GM12872 (cell line): ENCODE data around the gene KCNK18.
A peak's percentile ranks its signal among the peaks of the same experiment; 100 is the strongest.

Experiments used
- CTCF ChIP-seq: IDR thresholded peaks from 3 replicates; pipeline ENCODE4 v1.5.1; 2011; ENCODE audit warnings: low read depth, mild to moderate bottlenecking, low read length, moderate library complexity; ENCODE audit not compliant: insufficient read depth

Gene KCNK18

DNA sequence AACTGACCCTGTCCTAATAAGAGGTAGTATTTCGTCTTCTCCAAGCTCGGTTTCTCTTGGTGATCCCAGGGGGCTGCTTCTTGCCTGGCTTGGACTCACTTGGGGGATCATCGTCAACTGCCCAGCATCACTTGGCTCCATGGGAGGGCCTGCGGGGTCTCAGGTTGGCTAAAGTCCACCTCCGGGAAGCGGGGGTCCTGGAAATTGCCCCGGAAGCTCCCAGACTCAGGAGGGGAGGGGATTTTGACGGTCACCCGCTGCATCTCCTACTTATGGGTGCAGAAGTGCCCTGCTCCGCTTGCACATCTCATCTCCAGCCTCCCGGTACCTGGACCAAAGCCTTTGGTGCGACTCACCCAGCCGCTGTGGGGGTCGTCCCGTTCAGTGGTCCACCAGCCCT lies 18.7 kb downstream of the KCNK18 start:
- no peak for TF ChIP-seq CTCF

DNA sequence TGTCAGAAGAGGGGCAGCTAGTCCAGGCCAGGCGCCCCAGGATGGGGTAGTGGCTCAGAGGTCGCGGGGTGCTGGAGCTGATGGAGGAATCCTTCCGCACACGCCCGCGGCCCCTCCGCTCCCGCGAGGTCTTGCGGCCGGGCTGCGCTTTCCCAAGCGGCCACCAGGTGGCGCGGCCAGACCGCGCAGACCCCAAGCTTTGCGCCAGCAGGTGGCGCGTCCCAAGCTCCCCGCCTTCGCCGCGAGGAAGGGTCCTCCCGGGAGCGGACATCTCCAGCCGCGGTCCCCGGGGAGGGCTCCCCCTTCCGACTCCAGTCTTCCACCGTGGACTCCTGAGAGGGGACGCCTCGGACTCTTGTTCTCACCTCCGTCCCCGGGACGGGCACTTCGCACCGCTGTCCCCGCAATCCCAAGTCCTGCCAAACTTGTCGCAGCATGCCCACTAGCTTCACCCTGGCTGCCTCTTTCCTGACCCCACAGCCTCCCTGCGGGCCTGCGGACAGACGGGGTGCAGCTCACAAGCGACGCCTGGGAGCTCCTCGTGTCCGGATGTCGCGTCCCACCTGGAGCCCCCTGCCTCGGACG lies 19.4 kb downstream of the KCNK18 start:
- peak; percentile 100 for TF ChIP-seq CTCF

DNA sequence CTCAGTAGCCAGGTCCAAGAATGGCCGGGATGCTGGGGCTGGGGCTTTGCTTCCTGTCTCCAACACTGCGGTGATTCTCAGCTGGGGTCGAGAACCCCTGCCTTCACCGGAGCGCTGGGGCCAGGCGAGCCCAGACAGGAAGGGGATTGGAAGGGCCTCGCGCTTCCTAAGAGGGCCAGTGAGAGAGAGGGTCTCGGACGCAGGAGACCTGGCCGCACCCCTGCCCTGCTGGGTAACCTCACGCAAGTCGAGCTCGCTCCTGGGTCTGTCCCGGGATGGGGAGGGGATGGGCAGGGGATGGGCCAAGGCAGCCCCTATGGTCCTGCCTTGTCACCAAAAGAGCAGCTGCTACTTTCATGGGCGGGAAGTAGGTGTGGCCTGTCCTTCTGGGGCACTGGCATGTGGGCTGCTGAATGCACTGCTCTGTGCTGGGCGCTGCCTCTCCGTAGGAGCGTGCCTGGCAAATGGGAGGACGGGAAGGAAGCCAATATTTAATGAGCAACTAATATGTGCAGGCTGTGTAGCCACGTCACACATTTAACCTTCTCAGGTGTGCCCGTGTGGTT lies 20.0 kb downstream of the KCNK18 start:
- TF ChIP-seq CTCF, result no peak

- TF ChIP-seq CTCF, result no peak
These were observed 21.4 kb downstream of the KCNK18 start for GRCh38 chr10:117218654-117219053.

DNA sequence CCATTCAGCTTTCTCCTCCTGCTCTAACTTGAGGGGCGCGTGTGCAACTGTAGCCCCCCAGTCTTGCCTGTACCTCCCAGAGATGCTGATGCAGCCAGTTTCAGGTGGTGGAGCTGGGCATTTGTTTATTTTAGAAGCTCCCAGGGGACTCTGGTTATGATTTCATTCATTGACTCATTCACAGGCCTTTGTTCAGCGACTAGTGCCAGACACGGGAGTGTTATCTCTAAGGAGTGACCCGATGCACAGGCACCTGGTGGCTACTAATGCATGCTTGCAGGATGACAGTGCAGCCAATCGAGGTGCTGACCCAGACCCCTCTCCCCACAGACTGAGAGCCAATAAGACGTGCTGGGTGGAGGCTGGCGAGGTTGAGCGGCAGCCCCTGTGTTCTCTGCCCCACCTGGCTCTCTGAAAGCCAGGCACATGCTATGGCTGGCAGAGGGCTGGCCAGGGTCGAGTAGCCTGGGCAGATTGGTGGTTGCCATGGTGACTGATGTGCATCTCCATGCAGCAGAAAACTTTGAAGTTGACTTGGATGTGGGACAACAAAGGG lies 23.9 kb downstream of the KCNK18 start:
- no peak for TF ChIP-seq CTCF

DNA sequence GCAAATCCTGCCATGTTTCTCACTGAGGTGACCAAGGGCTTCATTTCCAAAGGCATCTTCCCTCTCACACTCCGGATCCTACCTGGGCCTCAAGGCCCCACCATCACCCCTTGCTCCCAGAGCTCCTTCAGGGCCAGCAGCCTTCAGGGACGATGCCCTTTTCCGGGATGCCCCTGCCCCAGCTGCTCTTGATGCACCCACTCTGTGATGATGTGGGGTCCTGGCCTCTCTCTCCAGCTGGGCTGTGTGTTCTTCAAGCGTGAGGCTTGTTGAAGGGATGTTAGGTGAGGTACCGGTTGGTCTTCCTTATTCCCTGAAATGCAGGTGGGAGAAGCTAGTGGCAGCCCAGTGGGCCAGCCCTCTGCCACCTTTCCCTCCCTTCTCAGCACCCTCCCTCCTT lies 25.3 kb downstream of the KCNK18 start:
- no peak for TF ChIP-seq CTCF

GRCh38 chr10:117222976-117223692 lies 25.8 kb downstream of the KCNK18 start:
- no peak for TF ChIP-seq CTCF
